Measurements from ENCODE around the gene RARB.

Gene RARB

GRCh38 chr3:25458420-25458814 lies 30.4 kb downstream of the RARB start:
- TF ChIP-seq CTCF (conservative IDR thresholded peaks at IDR 0.05; ENCODE audit: low read depth, low read length): no peak
- no peak overlapping the region for H3K4me3 ChIP-seq (ENCODE audit: low read length)

GRCh38 chr3:25460751-25461150 lies 32.7 kb downstream of the RARB start:
- TF ChIP-seq CTCF (conservative IDR thresholded peaks at IDR 0.05; ENCODE audit: low read depth, low read length): no peak
- no peak for DNase-seq (ENCODE audit: low read depth)
- no peak overlapping the region for H3K4me3 ChIP-seq (ENCODE audit: low read length)

More at GRCh38 chr3:25458420-25458814, 30.4 kb downstream of the RARB start:
- no peak for DNase-seq (ENCODE audit: low read depth)

- no peak overlapping the region for H3K4me3 ChIP-seq (ENCODE audit: low read length)
- no peak for DNase-seq (ENCODE audit: low read depth)
- no peak for TF ChIP-seq CTCF (conservative IDR thresholded peaks at IDR 0.05; ENCODE audit: low read depth, low read length)
These were observed 33.9 kb downstream of the RARB start for GRCh38 chr3:25461946-25462345.

GRCh38 chr3:25462495-25462894 lies 34.4 kb downstream of the RARB start:
- no peak for DNase-seq (ENCODE audit: low read depth)
- no peak for TF ChIP-seq CTCF (conservative IDR thresholded peaks at IDR 0.05; ENCODE audit: low read depth, low read length)
- no peak overlapping the region for H3K4me3 ChIP-seq (ENCODE audit: low read length)

- no peak overlapping the region for H3K4me3 ChIP-seq (ENCODE audit: low read length)
- DNase-seq (ENCODE audit: low read depth): no peak
- TF ChIP-seq CTCF (conservative IDR thresholded peaks at IDR 0.05; ENCODE audit: low read depth, low read length): no peak
These were observed 35.9 kb downstream of the RARB start for GRCh38 chr3:25463836-25464418.

GRCh38 chr3:25465266-25465860 lies 37.3 kb downstream of the RARB start:
- no peak for TF ChIP-seq CTCF (conservative IDR thresholded peaks at IDR 0.05; ENCODE audit: low read depth, low read length)
- H3K4me3 ChIP-seq (ENCODE audit: low read length): no peak overlapping the region
- DNase-seq (ENCODE audit: low read depth): no peak

GRCh38 chr3:25468866-25469319 lies 40.8 kb downstream of the RARB start:
- TF ChIP-seq CTCF (conservative IDR thresholded peaks at IDR 0.05; ENCODE audit: low read depth, low read length): peak; percentile 20
- H3K4me3 ChIP-seq (ENCODE audit: low read length): no peak overlapping the region
- DNase-seq (ENCODE audit: low read depth): no peak
